ENCODE measurements around the gene DDX5. TPM values are rescaled to one million over a fixed set of nuclear protein-coding genes. Genes with fewer than 3 reads are reported as not detected.

DDX5 gene
- total and polyA plus RNA-seq, 2 of the 13 experiments (the other 11 are each of a cell fraction or from before 2014, with no cell fraction given), result 503 to 684 TPM

DNA sequence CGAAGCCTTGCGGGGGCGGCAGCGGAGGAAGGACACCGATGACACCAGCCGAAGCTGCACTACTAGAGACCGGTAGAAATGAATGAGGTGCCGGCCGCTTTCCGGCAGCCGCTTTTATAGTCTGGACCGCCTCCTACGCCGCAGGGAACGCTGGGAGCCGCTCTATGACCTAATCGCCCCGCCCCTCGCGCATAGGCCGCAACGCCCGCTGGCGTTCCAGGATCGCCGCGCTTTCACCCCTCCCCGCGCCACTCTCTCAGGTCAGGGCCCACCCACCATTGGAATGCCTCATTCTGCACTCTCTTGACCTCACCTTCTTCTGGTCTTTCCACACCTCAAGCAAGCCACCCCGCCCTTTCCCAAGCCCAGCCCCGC is at the start of gene DDX5 (continued):
- TF ChIP-seq, protein P1, sequence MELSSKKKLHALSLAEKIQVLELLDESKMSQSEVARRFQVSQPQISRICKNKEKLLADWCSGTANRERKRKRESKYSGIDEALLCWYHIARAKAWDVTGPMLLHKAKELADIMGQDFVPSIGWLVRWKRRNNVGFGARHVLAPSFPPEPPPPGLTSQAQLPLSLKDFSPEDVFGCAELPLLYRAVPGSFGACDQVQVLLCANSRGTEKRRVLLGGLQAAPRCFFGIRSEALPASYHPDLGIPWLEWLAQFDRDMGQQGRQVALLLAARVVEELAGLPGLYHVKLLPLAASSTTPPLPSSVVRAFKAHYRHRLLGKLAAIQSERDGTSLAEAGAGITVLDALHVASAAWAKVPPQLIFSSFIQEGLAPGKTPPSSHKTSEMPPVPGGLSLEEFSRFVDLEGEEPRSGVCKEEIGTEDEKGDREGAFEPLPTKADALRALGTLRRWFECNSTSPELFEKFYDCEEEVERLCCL (CRISPR knock-in tag; IDR thresholded peaks at IDR 0.05; ENCODE audit: borderline replicate concordance), result no peak
- TF ChIP-seq ZNF790 (CRISPR knock-in tag; IDR thresholded peaks at IDR 0.05; ENCODE audit: borderline replicate concordance) (no peak), ZSCAN31 (CRISPR knock-in tag; IDR thresholded peaks at IDR 0.05; ENCODE audit: low read depth) (no peak), ZNF292 (CRISPR knock-in tag; IDR thresholded peaks at IDR 0.05; ENCODE audit: borderline replicate concordance, low read depth) (no peak), HNRNPLL (IDR thresholded peaks at IDR 0.05; ENCODE audit: low read depth, low read length, poor library complexity, severe bottlenecking) (peak; percentile 91), SRY (CRISPR knock-in tag; IDR thresholded peaks at IDR 0.05) (peak; percentile 66; the same call in 1 of the 2 replicates), RFX1 (IDR thresholded peaks at IDR 0.05) (no peak), ZEB1 (IDR thresholded peaks at IDR 0.05; ENCODE audit: insufficient replicate concordance, low read depth) (peak; percentile 42), ZNF879 (CRISPR knock-in tag; IDR thresholded peaks at IDR 0.05) (no peak), SSRP1 (CRISPR knock-in tag; IDR thresholded peaks at IDR 0.05) (peak; percentile 2; the same call in 1 of the 2 replicates), FIP1L1 (IDR thresholded peaks at IDR 0.05; ENCODE audit: borderline replicate concordance, insufficient read depth, low read depth, low read length) (peak; percentile 24; the same call in 1 of the 2 replicates), STAT5B (CRISPR knock-in tag; IDR thresholded peaks at IDR 0.05) (peak; percentile 70; the same call in 1 of the 2 replicates), FOSL2 (CRISPR knock-in tag; IDR thresholded peaks at IDR 0.05) (peak; percentile 62), ZNF619 (CRISPR knock-in tag; IDR thresholded peaks at IDR 0.05) (no peak), HCFC1 (IDR thresholded peaks at IDR 0.05; ENCODE audit: low read depth, low read length) (no peak), MEIS2 (CRISPR knock-in tag; IDR thresholded peaks at IDR 0.05) (no peak; the same call in none of the 2 replicates), SPEN (CRISPR knock-in tag; IDR thresholded peaks at IDR 0.05; ENCODE audit: low read depth) (no peak; the same call in 1 of the 2 replicates), HOXD1 (CRISPR knock-in tag; IDR thresholded peaks at IDR 0.05) (peak; percentile 93)
- TF ChIP-seq, protein P2, sequence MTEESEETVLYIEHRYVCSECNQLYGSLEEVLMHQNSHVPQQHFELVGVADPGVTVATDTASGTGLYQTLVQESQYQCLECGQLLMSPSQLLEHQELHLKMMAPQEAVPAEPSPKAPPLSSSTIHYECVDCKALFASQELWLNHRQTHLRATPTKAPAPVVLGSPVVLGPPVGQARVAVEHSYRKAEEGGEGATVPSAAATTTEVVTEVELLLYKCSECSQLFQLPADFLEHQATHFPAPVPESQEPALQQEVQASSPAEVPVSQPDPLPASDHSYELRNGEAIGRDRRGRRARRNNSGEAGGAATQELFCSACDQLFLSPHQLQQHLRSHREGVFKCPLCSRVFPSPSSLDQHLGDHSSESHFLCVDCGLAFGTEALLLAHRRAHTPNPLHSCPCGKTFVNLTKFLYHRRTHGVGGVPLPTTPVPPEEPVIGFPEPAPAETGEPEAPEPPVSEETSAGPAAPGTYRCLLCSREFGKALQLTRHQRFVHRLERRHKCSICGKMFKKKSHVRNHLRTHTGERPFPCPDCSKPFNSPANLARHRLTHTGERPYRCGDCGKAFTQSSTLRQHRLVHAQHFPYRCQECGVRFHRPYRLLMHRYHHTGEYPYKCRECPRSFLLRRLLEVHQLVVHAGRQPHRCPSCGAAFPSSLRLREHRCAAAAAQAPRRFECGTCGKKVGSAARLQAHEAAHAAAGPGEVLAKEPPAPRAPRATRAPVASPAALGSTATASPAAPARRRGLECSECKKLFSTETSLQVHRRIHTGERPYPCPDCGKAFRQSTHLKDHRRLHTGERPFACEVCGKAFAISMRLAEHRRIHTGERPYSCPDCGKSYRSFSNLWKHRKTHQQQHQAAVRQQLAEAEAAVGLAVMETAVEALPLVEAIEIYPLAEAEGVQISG (CRISPR knock-in tag; IDR thresholded peaks at IDR 0.05), result no peak; the same call in 1 of the 2 replicates
- TF ChIP-seq, protein P3, sequence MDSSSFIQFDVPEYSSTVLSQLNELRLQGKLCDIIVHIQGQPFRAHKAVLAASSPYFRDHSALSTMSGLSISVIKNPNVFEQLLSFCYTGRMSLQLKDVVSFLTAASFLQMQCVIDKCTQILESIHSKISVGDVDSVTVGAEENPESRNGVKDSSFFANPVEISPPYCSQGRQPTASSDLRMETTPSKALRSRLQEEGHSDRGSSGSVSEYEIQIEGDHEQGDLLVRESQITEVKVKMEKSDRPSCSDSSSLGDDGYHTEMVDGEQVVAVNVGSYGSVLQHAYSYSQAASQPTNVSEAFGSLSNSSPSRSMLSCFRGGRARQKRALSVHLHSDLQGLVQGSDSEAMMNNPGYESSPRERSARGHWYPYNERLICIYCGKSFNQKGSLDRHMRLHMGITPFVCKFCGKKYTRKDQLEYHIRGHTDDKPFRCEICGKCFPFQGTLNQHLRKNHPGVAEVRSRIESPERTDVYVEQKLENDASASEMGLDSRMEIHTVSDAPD (CRISPR knock-in tag; IDR thresholded peaks at IDR 0.05), result no peak; the same call in 1 of the 2 replicates
- TF ChIP-seq, protein P4, sequence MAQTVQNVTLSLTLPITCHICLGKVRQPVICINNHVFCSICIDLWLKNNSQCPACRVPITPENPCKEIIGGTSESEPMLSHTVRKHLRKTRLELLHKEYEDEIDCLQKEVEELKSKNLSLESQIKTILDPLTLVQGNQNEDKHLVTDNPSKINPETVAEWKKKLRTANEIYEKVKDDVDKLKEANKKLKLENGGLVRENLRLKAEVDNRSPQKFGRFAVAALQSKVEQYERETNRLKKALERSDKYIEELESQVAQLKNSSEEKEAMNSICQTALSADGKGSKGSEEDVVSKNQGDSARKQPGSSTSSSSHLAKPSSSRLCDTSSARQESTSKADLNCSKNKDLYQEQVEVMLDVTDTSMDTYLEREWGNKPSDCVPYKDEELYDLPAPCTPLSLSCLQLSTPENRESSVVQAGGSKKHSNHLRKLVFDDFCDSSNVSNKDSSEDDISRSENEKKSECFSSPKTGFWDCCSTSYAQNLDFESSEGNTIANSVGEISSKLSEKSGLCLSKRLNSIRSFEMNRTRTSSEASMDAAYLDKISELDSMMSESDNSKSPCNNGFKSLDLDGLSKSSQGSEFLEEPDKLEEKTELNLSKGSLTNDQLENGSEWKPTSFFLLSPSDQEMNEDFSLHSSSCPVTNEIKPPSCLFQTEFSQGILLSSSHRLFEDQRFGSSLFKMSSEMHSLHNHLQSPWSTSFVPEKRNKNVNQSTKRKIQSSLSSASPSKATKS (CRISPR knock-in tag; IDR thresholded peaks at IDR 0.05), result peak; percentile 77
- TF ChIP-seq, protein P5, sequence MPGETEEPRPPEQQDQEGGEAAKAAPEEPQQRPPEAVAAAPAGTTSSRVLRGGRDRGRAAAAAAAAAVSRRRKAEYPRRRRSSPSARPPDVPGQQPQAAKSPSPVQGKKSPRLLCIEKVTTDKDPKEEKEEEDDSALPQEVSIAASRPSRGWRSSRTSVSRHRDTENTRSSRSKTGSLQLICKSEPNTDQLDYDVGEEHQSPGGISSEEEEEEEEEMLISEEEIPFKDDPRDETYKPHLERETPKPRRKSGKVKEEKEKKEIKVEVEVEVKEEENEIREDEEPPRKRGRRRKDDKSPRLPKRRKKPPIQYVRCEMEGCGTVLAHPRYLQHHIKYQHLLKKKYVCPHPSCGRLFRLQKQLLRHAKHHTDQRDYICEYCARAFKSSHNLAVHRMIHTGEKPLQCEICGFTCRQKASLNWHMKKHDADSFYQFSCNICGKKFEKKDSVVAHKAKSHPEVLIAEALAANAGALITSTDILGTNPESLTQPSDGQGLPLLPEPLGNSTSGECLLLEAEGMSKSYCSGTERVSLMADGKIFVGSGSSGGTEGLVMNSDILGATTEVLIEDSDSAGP (CRISPR knock-in tag; IDR thresholded peaks at IDR 0.05; ENCODE audit: borderline replicate concordance), result no peak; the same call in 1 of the 2 replicates

Data from HepG2 (cell line).